ENCODE results near the gene SCARB1.

SCARB1 gene

GRCh38 chr12:124770728-124771127, 92.9 kb downstream of the SCARB1 start:
- no peak for DNase-seq

- no peak for DNase-seq
These were observed 93.7 kb downstream of the SCARB1 start for GRCh38 chr12:124769881-124770512.

- DNase-seq, result no peak
These were observed 94.5 kb downstream of the SCARB1 start for GRCh38 chr12:124769163-124769530.

GRCh38 chr12:124768452-124769162, 95.1 kb downstream of the SCARB1 start:
- no peak for DNase-seq

- peak; percentile 84 for DNase-seq
These were observed 96.4 kb downstream of the SCARB1 start for GRCh38 chr12:124767066-124767821.

- DNase-seq, result no peak
These were observed 97.0 kb downstream of the SCARB1 start for GRCh38 chr12:124766727-124767065.

- DNase-seq, result no peak
These were observed 97.8 kb downstream of the SCARB1 start for GRCh38 chr12:124765581-124766489.

- no peak for DNase-seq
These were observed 98.6 kb downstream of the SCARB1 start for GRCh38 chr12:124764870-124765580.

GRCh38 chr12:124764451-124764850, 99.2 kb downstream of the SCARB1 start:
- DNase-seq, result peak; percentile 40

GRCh38 chr12:124763594-124763979, 100.1 kb downstream of the SCARB1 start:
- DNase-seq, result no peak

GRCh38 chr12:124762791-124763593, 100.7 kb downstream of the SCARB1 start:
- DNase-seq, result peak; percentile 17

GRCh38 chr12:124762384-124762783, 101.3 kb downstream of the SCARB1 start:
- no peak for DNase-seq

- peak; percentile 24 for DNase-seq
These were observed 101.8 kb downstream of the SCARB1 start for GRCh38 chr12:124761871-124762270.

GRCh38 chr12:124761056-124761455, 102.6 kb downstream of the SCARB1 start:
- no peak for DNase-seq

- DNase-seq, result no peak
These were observed 103.1 kb downstream of the SCARB1 start for GRCh38 chr12:124760560-124760959.

- DNase-seq, result no peak
These were observed 103.7 kb downstream of the SCARB1 start for GRCh38 chr12:124759841-124760503.

- no peak for DNase-seq
These were observed 105.1 kb downstream of the SCARB1 start for GRCh38 chr12:124758266-124759220.

- no peak for DNase-seq
These were observed 106.3 kb downstream of the SCARB1 start for GRCh38 chr12:124757329-124757728.

GRCh38 chr12:124756760-124757159, 106.9 kb downstream of the SCARB1 start:
- no peak for DNase-seq

- DNase-seq, result no peak
These were observed 107.5 kb downstream of the SCARB1 start for GRCh38 chr12:124756166-124756565.
